ENCODE data around the gene SNN. TPM values are rescaled to one million over a fixed set of nuclear protein-coding genes. Genes with fewer than 3 reads are reported as not detected.

SNN gene
- total RNA-seq, 1 donor from 2014 or later: 11.2 TPM

GRCh38 chr16:11715246-11715947 is 47.1 kb downstream of the SNN start:
- H3K4me3 ChIP-seq (ENCODE audit: low read depth, low read length): no peak overlapping the region
- TF ChIP-seq CTCF (conservative IDR thresholded peaks at IDR 0.05; ENCODE audit: low read depth, low read length): no peak
- DNase-seq (ENCODE audit: low read depth): no peak

DNA sequence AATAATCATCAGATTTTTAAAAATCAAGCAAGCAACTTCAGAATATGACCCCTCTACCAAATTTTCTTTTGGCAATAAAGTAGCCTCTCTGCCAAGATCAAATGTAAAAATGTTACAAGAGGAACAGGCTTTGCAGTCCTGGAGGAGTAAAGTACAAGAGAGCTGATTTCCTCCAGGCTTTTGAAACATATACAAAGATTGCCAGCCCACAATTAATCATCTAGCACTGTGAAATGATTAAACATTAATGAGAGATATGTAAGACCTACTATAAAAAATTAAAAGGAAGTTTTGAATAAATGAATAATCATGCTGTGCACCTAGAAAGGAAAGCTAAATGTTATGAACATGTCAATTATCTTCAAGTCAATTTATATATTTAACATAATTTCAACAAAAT is 48.1 kb downstream of the SNN start:
- no peak for DNase-seq (ENCODE audit: low read depth)
- no peak overlapping the region for H3K4me3 ChIP-seq (ENCODE audit: low read depth, low read length)
- TF ChIP-seq CTCF (conservative IDR thresholded peaks at IDR 0.05; ENCODE audit: low read depth, low read length): no peak

GRCh38 chr16:11717811-11718210 is 49.6 kb downstream of the SNN start:
- no peak for DNase-seq (ENCODE audit: low read depth)
- no peak for TF ChIP-seq CTCF (conservative IDR thresholded peaks at IDR 0.05; ENCODE audit: low read depth, low read length)
- no peak overlapping the region for H3K4me3 ChIP-seq (ENCODE audit: low read depth, low read length)

DNA sequence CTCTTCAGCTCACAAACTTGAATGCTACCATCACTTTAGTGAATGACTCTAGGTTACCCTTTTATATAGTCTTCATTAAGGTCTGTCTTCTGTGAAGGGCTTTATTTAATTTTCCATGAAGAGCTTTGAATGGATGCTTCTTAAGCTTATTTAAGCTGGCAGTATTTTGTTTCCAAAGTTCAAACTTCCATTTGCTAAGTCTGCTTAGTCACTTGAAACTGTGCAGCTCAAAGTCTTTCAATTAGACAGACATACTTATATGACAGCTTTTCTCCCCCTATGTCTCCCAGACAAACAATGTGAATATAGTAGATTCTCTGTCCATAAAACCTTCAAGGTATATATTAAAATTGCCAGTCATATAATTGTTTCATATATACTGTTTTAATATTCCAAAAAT is 50.9 kb downstream of the SNN start:
- no peak for DNase-seq (ENCODE audit: low read depth)
- no peak overlapping the region for H3K4me3 ChIP-seq (ENCODE audit: low read depth, low read length)
- TF ChIP-seq CTCF (conservative IDR thresholded peaks at IDR 0.05; ENCODE audit: low read depth, low read length): no peak

- no peak overlapping the region for H3K4me3 ChIP-seq (ENCODE audit: low read depth, low read length)
- TF ChIP-seq CTCF (conservative IDR thresholded peaks at IDR 0.05; ENCODE audit: low read depth, low read length): no peak
- no peak for DNase-seq (ENCODE audit: low read depth)
Observed at GRCh38 chr16:11719762-11720161, 51.5 kb downstream of the SNN start.

DNA sequence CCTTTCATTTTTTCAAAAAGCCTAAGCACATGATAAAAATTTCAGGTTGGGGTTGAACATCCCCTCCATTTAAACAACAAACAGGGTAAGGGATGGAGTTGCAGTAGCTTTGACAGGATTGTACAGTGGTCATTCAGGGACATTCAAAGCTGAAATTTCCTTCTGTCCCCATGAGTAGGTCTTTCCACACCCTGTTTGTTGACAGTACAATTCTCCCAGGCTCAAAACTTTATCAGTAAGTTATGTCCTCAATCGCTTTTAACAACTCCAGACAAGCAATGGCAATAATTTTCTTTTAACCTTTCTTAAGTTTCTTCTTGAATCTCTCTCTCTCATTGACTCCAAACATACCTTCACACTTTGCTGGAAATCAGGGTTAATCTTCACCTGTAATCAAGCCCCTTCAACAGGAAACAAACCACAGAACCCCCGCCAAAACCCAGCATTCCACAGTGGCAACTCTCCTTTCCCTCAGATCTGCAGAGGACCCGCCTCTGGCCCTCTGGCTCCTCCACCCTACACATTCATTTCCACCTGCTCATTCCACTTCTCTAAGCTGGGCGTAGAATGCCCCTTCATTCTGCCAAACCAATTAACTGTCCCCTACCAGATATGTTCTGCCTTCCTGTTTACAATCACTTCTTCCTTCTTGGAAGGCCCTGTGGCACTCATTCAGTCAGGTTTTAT is 53.7 kb downstream of the SNN start:
- no peak for DNase-seq (ENCODE audit: low read depth)
- no peak overlapping the region for H3K4me3 ChIP-seq (ENCODE audit: low read depth, low read length)
- TF ChIP-seq CTCF (conservative IDR thresholded peaks at IDR 0.05; ENCODE audit: low read depth, low read length): no peak

GRCh38 chr16:11722468-11722808 is 54.2 kb downstream of the SNN start:
- no peak overlapping the region for H3K4me3 ChIP-seq (ENCODE audit: low read depth, low read length)
- DNase-seq (ENCODE audit: low read depth): no peak
- TF ChIP-seq CTCF (conservative IDR thresholded peaks at IDR 0.05; ENCODE audit: low read depth, low read length): no peak

Data from epithelial cell of proximal tubule (primary cell).